ENCODE measurements around the gene P4HA3.

P4HA3 gene

GRCh38 chr11:74278721-74279161 lies 32.7 kb downstream of the P4HA3 start:
- DNase-seq (ENCODE audit: extremely low spot score): no peak
- CTCF ChIA-PET: interaction anchor here (1.5 kb wide), 1 partner anchor 23 kb away, joined by 4 read pairs; no protein-coding TSS in a partner anchor
- TF ChIP-seq, protein P1, sequence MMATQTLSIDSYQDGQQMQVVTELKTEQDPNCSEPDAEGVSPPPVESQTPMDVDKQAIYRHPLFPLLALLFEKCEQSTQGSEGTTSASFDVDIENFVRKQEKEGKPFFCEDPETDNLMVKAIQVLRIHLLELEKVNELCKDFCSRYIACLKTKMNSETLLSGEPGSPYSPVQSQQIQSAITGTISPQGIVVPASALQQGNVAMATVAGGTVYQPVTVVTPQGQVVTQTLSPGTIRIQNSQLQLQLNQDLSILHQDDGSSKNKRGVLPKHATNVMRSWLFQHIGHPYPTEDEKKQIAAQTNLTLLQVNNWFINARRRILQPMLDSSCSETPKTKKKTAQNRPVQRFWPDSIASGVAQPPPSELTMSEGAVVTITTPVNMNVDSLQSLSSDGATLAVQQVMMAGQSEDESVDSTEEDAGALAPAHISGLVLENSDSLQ (IDR thresholded peaks at IDR 0.05): no peak
- TF ChIP-seq TARDBP (IDR thresholded peaks at IDR 0.05) (no peak), HDGF (IDR thresholded peaks at IDR 0.05; ENCODE audit: borderline replicate concordance) (no peak), ELF4 (IDR thresholded peaks at IDR 0.05) (no peak), FOXK2 (IDR thresholded peaks at IDR 0.05) (no peak), L3MBTL2 (conservative IDR thresholded peaks at IDR 0.05) (no peak), NFRKB (IDR thresholded peaks at IDR 0.05) (no peak), FOXM1 (IDR thresholded peaks at IDR 0.05; ENCODE audit: borderline replicate concordance) (no peak), BHLHE40 (IDR thresholded peaks at IDR 0.05; ENCODE audit: borderline replicate concordance) (no peak), FOXA1 (IDR thresholded peaks at IDR 0.05) (no peak), ARNT (IDR thresholded peaks at IDR 0.05) (no peak), LEF1 (IDR thresholded peaks at IDR 0.05; ENCODE audit: borderline replicate concordance) (no peak), SUZ12 (IDR thresholded peaks at IDR 0.05) (no peak), SP1 (IDR thresholded peaks at IDR 0.05) (no peak), ZNF384 (IDR thresholded peaks at IDR 0.05) (no peak)
- POLR2A ChIA-PET: no interaction called here

DNA sequence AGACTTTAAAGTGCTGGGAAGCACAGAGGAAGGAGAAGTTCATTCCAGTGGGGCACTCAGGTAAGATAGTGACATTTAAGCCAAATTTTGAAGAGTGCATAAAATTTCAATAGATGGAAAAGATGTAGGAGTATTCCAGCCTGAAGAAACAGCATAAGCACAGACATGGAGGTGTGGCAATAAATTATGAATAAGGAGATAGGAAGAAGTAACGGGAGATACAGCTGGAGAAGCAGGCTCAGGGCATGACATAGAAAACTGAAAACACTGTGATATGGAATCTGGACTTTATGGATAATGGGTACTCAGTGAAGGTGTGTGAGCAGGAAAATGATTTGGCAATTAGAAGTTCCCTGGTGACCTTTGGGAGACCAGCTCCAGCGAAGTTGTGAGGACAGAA lies 33.3 kb downstream of the P4HA3 start:
- POLR2A ChIA-PET: no interaction called here
- TF ChIP-seq SUZ12 (IDR thresholded peaks at IDR 0.05) (no peak), SP1 (IDR thresholded peaks at IDR 0.05) (no peak), TARDBP (IDR thresholded peaks at IDR 0.05) (no peak), NFRKB (IDR thresholded peaks at IDR 0.05) (no peak), CTBP1 (IDR thresholded peaks at IDR 0.05; ENCODE audit: borderline replicate concordance) (no peak), L3MBTL2 (conservative IDR thresholded peaks at IDR 0.05) (no peak), ZNF384 (IDR thresholded peaks at IDR 0.05) (no peak), ARNT (IDR thresholded peaks at IDR 0.05) (no peak)
- TF ChIP-seq, protein P1 (IDR thresholded peaks at IDR 0.05): no peak
- DNase-seq (ENCODE audit: extremely low spot score): no peak
- CTCF ChIA-PET: interaction anchor here (1.5 kb wide), 1 partner anchor 22 kb away, joined by 4 read pairs; no protein-coding TSS in a partner anchor

GRCh38 chr11:74276581-74276980 lies 34.9 kb downstream of the P4HA3 start:
- ChIA-PET CTCF (no interaction called here), POLR2A (no interaction called here)
- no peak for TF ChIP-seq BHLHE40 (IDR thresholded peaks at IDR 0.05; ENCODE audit: borderline replicate concordance)
- no peak for TF ChIP-seq SP1 (IDR thresholded peaks at IDR 0.05)
- no peak for TF ChIP-seq FOXM1 (IDR thresholded peaks at IDR 0.05; ENCODE audit: borderline replicate concordance)
- TF ChIP-seq SUZ12 (IDR thresholded peaks at IDR 0.05): no peak
- DNase-seq (ENCODE audit: extremely low spot score): no peak

GRCh38 chr11:74272276-74272675 lies 39.2 kb downstream of the P4HA3 start:
- DNase-seq (ENCODE audit: extremely low spot score): no peak
- ChIA-PET POLR2A (no interaction called here), CTCF (interaction anchor here (1.1 kb wide), 1 partner anchor 16 kb away, joined by 4 read pairs; no protein-coding TSS in a partner anchor)
- TF ChIP-seq BHLHE40 (IDR thresholded peaks at IDR 0.05; ENCODE audit: borderline replicate concordance): no peak
- TF ChIP-seq ELF4 (IDR thresholded peaks at IDR 0.05): no peak
- no peak for TF ChIP-seq CTBP1 (IDR thresholded peaks at IDR 0.05; ENCODE audit: borderline replicate concordance)
- TF ChIP-seq SUZ12 (IDR thresholded peaks at IDR 0.05): no peak
- TF ChIP-seq FOXA1 (IDR thresholded peaks at IDR 0.05): no peak

DNA sequence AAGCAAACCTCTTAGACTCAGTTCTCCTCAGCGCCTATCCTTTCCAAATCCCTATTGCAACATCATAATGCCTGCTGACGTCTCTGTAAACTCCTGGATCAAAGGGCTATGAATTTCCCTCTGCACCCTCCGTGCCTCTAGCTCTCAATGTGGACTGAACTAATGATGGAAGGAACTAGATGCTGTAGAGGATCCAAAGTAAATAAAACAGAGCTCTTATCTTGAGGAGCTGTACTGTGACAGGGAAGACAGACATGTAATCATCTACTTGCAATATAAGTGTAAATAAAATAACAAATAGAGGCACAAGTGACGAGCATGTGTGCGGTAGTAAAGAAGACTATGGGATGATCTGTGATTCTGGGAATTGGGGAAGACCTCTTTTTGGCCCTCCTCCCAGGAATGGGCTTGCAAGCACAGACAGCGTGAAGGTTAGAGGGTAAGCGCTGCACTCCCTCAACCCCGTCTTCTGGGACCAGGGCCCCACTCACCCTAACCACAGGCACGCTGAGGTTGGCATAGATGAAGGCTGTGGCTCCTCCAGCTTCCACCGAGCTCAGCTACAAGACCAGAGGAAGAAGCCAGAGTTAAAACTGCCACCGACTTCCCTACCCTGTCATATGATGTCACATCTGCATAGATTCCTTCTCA lies 42.2 kb downstream of the P4HA3 start:
- ChIA-PET POLR2A (no interaction called here), CTCF (interaction anchor here (0.7 kb wide), 1 partner anchor 1156 kb away, joined by 3 read pairs; no protein-coding TSS in a partner anchor)
- TF ChIP-seq L3MBTL2 (conservative IDR thresholded peaks at IDR 0.05): no peak
- no peak for TF ChIP-seq HDGF (IDR thresholded peaks at IDR 0.05; ENCODE audit: borderline replicate concordance)
- no peak for TF ChIP-seq SP1 (IDR thresholded peaks at IDR 0.05)
- TF ChIP-seq, protein P1 (IDR thresholded peaks at IDR 0.05): no peak
- TF ChIP-seq ARNT (IDR thresholded peaks at IDR 0.05): no peak
- no peak for DNase-seq (ENCODE audit: extremely low spot score)

DNA sequence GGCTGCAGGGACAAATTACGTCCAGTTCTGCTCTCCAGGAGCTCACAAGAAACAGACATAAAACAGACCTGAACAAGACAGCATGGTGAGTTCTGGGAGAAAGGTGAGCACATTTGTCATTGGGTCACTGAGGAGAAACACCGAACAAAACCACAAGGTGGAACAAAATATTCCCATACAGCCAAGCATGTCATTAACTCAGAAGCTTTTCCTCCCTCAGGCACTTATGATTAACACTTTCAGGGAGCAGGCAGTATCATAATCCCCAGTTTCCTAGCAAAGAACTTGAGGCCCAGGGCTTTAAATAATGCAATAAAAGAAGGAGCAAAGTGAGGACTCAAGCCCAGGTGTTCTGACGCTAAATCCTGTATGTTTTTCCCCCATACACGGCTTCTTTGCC lies 43.0 kb downstream of the P4HA3 start:
- CTCF ChIA-PET: no interaction called here
- POLR2A ChIA-PET: no interaction called here
- DNase-seq (ENCODE audit: extremely low spot score): no peak
- no peak for TF ChIP-seq ZNF384 (IDR thresholded peaks at IDR 0.05)
- TF ChIP-seq FOXM1 (IDR thresholded peaks at IDR 0.05; ENCODE audit: borderline replicate concordance): no peak
- TF ChIP-seq HDGF (IDR thresholded peaks at IDR 0.05; ENCODE audit: borderline replicate concordance): no peak
- no peak for TF ChIP-seq SUZ12 (IDR thresholded peaks at IDR 0.05)
- no peak for TF ChIP-seq ARNT (IDR thresholded peaks at IDR 0.05)
- TF ChIP-seq, protein P1 (IDR thresholded peaks at IDR 0.05): no peak
- no peak for TF ChIP-seq BHLHE40 (IDR thresholded peaks at IDR 0.05; ENCODE audit: borderline replicate concordance)
- TF ChIP-seq TARDBP (IDR thresholded peaks at IDR 0.05): no peak
- no peak for TF ChIP-seq LEF1 (IDR thresholded peaks at IDR 0.05; ENCODE audit: borderline replicate concordance)
- no peak for TF ChIP-seq SP1 (IDR thresholded peaks at IDR 0.05)
- no peak for TF ChIP-seq L3MBTL2 (conservative IDR thresholded peaks at IDR 0.05)
- no peak for TF ChIP-seq ELF4 (IDR thresholded peaks at IDR 0.05)
- no peak for TF ChIP-seq FOXK2 (IDR thresholded peaks at IDR 0.05)
- no peak for TF ChIP-seq FOXA1 (IDR thresholded peaks at IDR 0.05)
- no peak for TF ChIP-seq NFRKB (IDR thresholded peaks at IDR 0.05)
- TF ChIP-seq CTBP1 (IDR thresholded peaks at IDR 0.05; ENCODE audit: borderline replicate concordance): no peak
